H9 (cell line): ENCODE results near the gene ZNF831. TPM values are rescaled to one million over a fixed set of nuclear protein-coding genes. Genes with fewer than 3 reads are reported as not detected.

Experiments used
- DNase-seq: peaks from one replicate; pipeline ENCODE4 v3.0.0-alpha.2; 2017
- H2AFZ ChIP-seq: one replicate; pipeline ENCODE4 v1.6.1; 2013; ENCODE audit warnings: mild to moderate bottlenecking, low read length, control low read depth, moderate library complexity
- H2AK5ac ChIP-seq: 2 replicates; pipeline ENCODE4 v1.6.1; 2013; ENCODE audit warnings: low read length, control low read depth, mixed read lengths; ENCODE audit not compliant: insufficient read length
- H2BK120ac ChIP-seq: one replicate; pipeline ENCODE4 v1.6.1; 2013; ENCODE audit warnings: low read depth, mild to moderate bottlenecking, low read length, control low read depth, inconsistent platforms; ENCODE audit not compliant: poor library complexity, severe bottlenecking
- H2BK12ac ChIP-seq: 2 replicates; pipeline ENCODE4 v1.6.1; 2013; ENCODE audit warnings: low read length, control low read depth, mixed read lengths, low read depth; ENCODE audit not compliant: insufficient read length
- H2BK15ac ChIP-seq: 2 replicates; pipeline ENCODE4 v1.6.1; 2013; ENCODE audit warnings: low read depth, low read length, control low read depth
- H2BK20ac ChIP-seq: one replicate; pipeline ENCODE4 v1.6.1; 2013; ENCODE audit warnings: low read depth, mild to moderate bottlenecking, low read length, control low read depth, inconsistent platforms; ENCODE audit not compliant: poor library complexity, severe bottlenecking
- H2BK5ac ChIP-seq: 2 replicates; pipeline ENCODE4 v1.6.1; 2013; ENCODE audit warnings: low read length, control low read depth, mixed read lengths; ENCODE audit not compliant: insufficient read length
- H3K14ac ChIP-seq: 2 replicates; pipeline ENCODE4 v1.6.1; 2013; ENCODE audit warnings: low read length, control low read depth; ENCODE audit not compliant: insufficient read depth
- H3K18ac ChIP-seq: 2 replicates; pipeline ENCODE4 v1.6.1; 2013; ENCODE audit warnings: low read depth, mild to moderate bottlenecking, mixed read lengths, low read length, control low read depth; ENCODE audit not compliant: insufficient read length
- H3K23ac ChIP-seq: 2 replicates; pipeline ENCODE4 v1.6.1; 2013; ENCODE audit warnings: low read length, control low read depth, mixed read lengths, low read depth; ENCODE audit not compliant: insufficient read length
- H3K23me2 ChIP-seq: 2 replicates; pipeline ENCODE4 v1.6.1; 2013; ENCODE audit warnings: low read depth, mild to moderate bottlenecking, mixed read lengths, low read length, control low read depth; ENCODE audit not compliant: insufficient read length, poor library complexity, severe bottlenecking
- H3K27ac ChIP-seq: 2 replicates; pipeline ENCODE4 v1.5.1; 2013; ENCODE audit warnings: low read length, control low read depth, mixed read lengths, low read depth; ENCODE audit not compliant: insufficient read length
- H3K27me3 ChIP-seq: 2 replicates; pipeline ENCODE4 v1.6.1; 2013; ENCODE audit warnings: low read length, control low read depth, inconsistent platforms; ENCODE audit not compliant: insufficient read depth
- H3K4ac ChIP-seq: 2 replicates; pipeline ENCODE4 v1.6.1; 2013; ENCODE audit warnings: low read depth, mild to moderate bottlenecking, control low read depth, inconsistent platforms, low read length, moderate library complexity
- H3K4me1 ChIP-seq: 2 replicates; pipeline ENCODE4 v1.6.1; 2013; ENCODE audit warnings: low read length, control low read depth, inconsistent platforms; ENCODE audit not compliant: insufficient read depth
- H3K4me2 ChIP-seq: 2 replicates; pipeline ENCODE4 v1.6.1; 2013; ENCODE audit warnings: low read length, control low read depth, mixed read lengths; ENCODE audit not compliant: insufficient read length, insufficient read depth
- H3K56ac ChIP-seq: 2 replicates; pipeline ENCODE4 v1.6.1; 2013; ENCODE audit warnings: low read depth, mild to moderate bottlenecking, mixed read lengths, low read length, control low read depth; ENCODE audit not compliant: insufficient read length
- H3K79me1 ChIP-seq: 2 replicates; pipeline ENCODE4 v1.6.1; 2013; ENCODE audit warnings: low read depth, mild to moderate bottlenecking, moderate library complexity, low read length, control low read depth, inconsistent platforms; ENCODE audit not compliant: insufficient read depth, poor library complexity, severe bottlenecking
- H3K79me2 ChIP-seq: 2 replicates; pipeline ENCODE4 v1.6.1; 2013; ENCODE audit warnings: low read length, control low read depth, inconsistent platforms; ENCODE audit not compliant: insufficient read depth
- H3K9ac ChIP-seq: 2 replicates; pipeline ENCODE4 v1.6.1; 2013; ENCODE audit warnings: low read length, control low read depth, mixed read lengths; ENCODE audit not compliant: insufficient read length; ENCODE audit errors: extremely low read depth
- H3K9me3 ChIP-seq: one replicate; pipeline ENCODE4 v1.6.1; 2013; ENCODE audit warnings: low read depth, low read length, inconsistent platforms; ENCODE audit not compliant: control insufficient read depth
- H3T11ph ChIP-seq: one replicate; pipeline ENCODE4 v1.6.1; 2013; ENCODE audit warnings: mild to moderate bottlenecking, low read length, control low read depth, inconsistent platforms
- H4K20me1 ChIP-seq: one replicate; pipeline ENCODE4 v1.6.1; 2013; ENCODE audit not compliant: control insufficient read depth, insufficient read length, insufficient read depth
- H4K5ac ChIP-seq: 2 replicates; pipeline ENCODE4 v1.6.1; 2013; ENCODE audit warnings: low read depth, mild to moderate bottlenecking, mixed read lengths, low read length, control low read depth; ENCODE audit not compliant: insufficient read length
- H4K8ac ChIP-seq: replicated peaks from 2 replicates; pipeline ENCODE4 v1.6.1; 2013; ENCODE audit warnings: low read length, control low read depth, mixed read lengths, low read depth; ENCODE audit not compliant: insufficient read length
- H4K91ac ChIP-seq: 2 replicates; pipeline ENCODE4 v1.6.1; 2013; ENCODE audit warnings: low read depth, mild to moderate bottlenecking, moderate library complexity, mixed read lengths, low read length, control low read depth; ENCODE audit not compliant: insufficient read length
- H3K27ac Mint-ChIP-seq, 3 experiments: 2 replicates in 2 of 3; 3 replicates in 1 of 3; pipeline ENCODE4 v1.8.0; 2020 to 2021; ENCODE audit warnings: mixed read lengths in 3 of 3, mild to moderate bottlenecking in 1 of 3, moderate library complexity in 1 of 3
- H3K27me3 Mint-ChIP-seq: 2 replicates; pipeline ENCODE4 v1.8.0; 2021; ENCODE audit warnings: low read depth, mild to moderate bottlenecking, moderate library complexity, mixed read lengths
- H3K36me3 Mint-ChIP-seq, 3 experiments: 2 replicates in 2 of 3; 3 replicates in 1 of 3; pipeline ENCODE4 v1.8.0; 2020 to 2021; ENCODE audit warnings: low read depth in 3 of 3, mixed read lengths in 3 of 3; ENCODE audit not compliant: insufficient read depth in 1 of 3
- H3K4me1 Mint-ChIP-seq, 2 experiments: 2 replicates each; pipeline ENCODE4 v1.8.0; 2020; ENCODE audit warnings: mixed read lengths in 2 of 2
- H3K4me3 Mint-ChIP-seq, 2 experiments: 2 replicates in 1 of 2; 3 replicates in 1 of 2; pipeline ENCODE4 v1.8.0; 2020 to 2021; ENCODE audit warnings: mild to moderate bottlenecking in 2 of 2, mixed read lengths in 2 of 2, moderate library complexity in 1 of 2
- H3K9me3 Mint-ChIP-seq, 2 experiments: 2 replicates in 1 of 2; 3 replicates in 1 of 2; pipeline ENCODE4 v1.8.0; 2020; ENCODE audit warnings: mild to moderate bottlenecking in 2 of 2, mixed read lengths in 2 of 2, moderate library complexity in 1 of 2
- WGBS: extraction: QIAGEN DNeasy Blood & Tissue Kit; methylation state at CpG from one replicate; pipeline ENCODE4 v1.1.7; 2013; ENCODE audit warnings: missing lambda C conversion rate, low lambda C conversion rate, mixed read lengths; ENCODE audit not compliant: insufficient read length; ENCODE audit errors: extremely low coverage; 5-methylcytosine and 5-hydroxymethylcytosine counted together
- total RNA-seq: library from RNA; stranded (reverse); gene quantifications from 2 replicates; pipeline ENCODE4 v1.2.1, GENCODE V29; 2021
- TF ChIP-seq, protein P1 (sequence below): fragments of 200-600 bp; sonication (generic); conservative IDR thresholded peaks from 3 replicates; pipeline ENCODE4 v1.8.0; 2021; ENCODE audit warnings: antibody characterized with exemption, mild to moderate bottlenecking

The ZNF831 gene
- total RNA-seq, 1 experiment from 2014 or later = not detected

DNA sequence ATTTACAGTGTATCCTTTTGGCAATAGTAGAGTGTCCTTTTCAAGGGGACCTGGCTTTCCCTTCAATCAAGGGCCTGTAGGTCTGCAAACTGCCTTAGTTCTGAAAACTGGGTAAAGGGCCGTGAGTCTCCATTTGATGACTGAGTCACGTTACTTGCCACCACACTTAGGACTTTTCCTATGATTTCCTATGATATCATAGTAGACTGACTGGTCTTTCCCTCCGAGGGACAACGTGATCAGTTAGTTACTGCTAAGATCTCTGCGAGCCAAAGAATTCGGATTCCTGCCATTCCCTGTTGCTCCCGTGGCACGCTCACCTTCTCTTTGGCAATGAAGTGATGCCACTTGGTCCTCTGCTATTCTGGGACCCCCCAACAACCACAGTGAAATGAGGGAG, 8.4 kb downstream of the ZNF831 start:
- Histone ChIP-seq H4K20me1 (no peaks in the 10 kb centered on the region), H4K91ac (no peak overlapping the region), H3K79me1 (no peaks in the 10 kb centered on the region), H3K79me2 (no peaks in the 10 kb centered on the region), H3K4me1 (no peaks in the 10 kb centered on the region), H2AK5ac (no peak overlapping the region), H3K9me3 (no peaks in the 10 kb centered on the region), H4K5ac (no peak overlapping the region), H3K23ac (no peak overlapping the region), H3K18ac (no peak overlapping the region), H2BK12ac (no peak overlapping the region), H4K8ac (no peak overlapping the region), H3K27me3 (no peaks in the 10 kb centered on the region), H2BK5ac (no peak overlapping the region), H2BK20ac (no peak overlapping the region), H2BK15ac (no peak overlapping the region), H2BK120ac (no peak overlapping the region), H3K56ac (no peak overlapping the region), H3K4me2 (no peak overlapping the region), H3K4ac (no peak overlapping the region), H3T11ph (no peak overlapping the region), H3K14ac (no peak overlapping the region), H3K23me2 (no peaks in the 10 kb centered on the region), H3K9ac (no peak overlapping the region), H2AFZ (no peak overlapping the region), H3K27ac (no peak overlapping the region)
- no peak overlapping the region for H3K27ac Mint-ChIP-seq
- WGBS = no CpG with 5 or more reads among the region's 8 CpGs
- no peaks in the 10 kb centered on the region for H3K36me3 Mint-ChIP-seq
- H3K9me3 Mint-ChIP-seq = no peaks in the 10 kb centered on the region
- peaks cover 0 to 4% of the 10 kb centered on the region in 2 experiments; a peak in 1 of 4 replicates for H3K4me1 Mint-ChIP-seq
- no peak overlapping the region for H3K4me3 Mint-ChIP-seq
- DNase-seq = no peak
- TF ChIP-seq, protein P1, sequence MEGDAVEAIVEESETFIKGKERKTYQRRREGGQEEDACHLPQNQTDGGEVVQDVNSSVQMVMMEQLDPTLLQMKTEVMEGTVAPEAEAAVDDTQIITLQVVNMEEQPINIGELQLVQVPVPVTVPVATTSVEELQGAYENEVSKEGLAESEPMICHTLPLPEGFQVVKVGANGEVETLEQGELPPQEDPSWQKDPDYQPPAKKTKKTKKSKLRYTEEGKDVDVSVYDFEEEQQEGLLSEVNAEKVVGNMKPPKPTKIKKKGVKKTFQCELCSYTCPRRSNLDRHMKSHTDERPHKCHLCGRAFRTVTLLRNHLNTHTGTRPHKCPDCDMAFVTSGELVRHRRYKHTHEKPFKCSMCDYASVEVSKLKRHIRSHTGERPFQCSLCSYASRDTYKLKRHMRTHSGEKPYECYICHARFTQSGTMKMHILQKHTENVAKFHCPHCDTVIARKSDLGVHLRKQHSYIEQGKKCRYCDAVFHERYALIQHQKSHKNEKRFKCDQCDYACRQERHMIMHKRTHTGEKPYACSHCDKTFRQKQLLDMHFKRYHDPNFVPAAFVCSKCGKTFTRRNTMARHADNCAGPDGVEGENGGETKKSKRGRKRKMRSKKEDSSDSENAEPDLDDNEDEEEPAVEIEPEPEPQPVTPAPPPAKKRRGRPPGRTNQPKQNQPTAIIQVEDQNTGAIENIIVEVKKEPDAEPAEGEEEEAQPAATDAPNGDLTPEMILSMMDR = no peak
- peaks cover 5% of the 10 kb centered on the region; the same call in 1 of the 2 replicates for H3K27me3 Mint-ChIP-seq
